ENCODE results near the gene PSMB7.

The PSMB7 gene

DNA sequence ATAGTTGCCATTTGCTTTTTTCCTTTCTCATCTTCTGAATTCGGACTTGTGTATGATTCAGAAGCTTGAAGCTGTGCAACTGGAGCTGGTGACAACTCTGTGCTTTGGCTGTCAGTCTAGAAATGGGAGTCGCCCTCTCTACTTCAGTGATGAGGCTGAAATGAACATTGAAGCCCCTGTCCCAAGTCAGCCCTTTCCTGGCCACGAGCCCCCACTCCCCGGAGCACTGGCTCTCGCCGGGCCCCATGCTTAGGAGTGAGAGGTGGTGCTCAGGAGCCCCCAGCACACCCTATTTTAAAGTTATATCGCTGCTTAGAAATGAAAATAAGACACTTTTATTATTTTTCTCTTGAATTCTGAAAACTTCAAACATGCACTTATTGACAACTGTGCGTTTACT is 66.0 kb downstream of the PSMB7 start:
- Mint-ChIP-seq H3K9me3 (no peaks in the 10 kb centered on the region), H3K27ac (no peak overlapping the region), H3K36me3 (peaks cover 22% of the 10 kb centered on the region), H3K4me3 (no peak overlapping the region), H3K27me3 (no peaks in the 10 kb centered on the region), H3K4me1 (no peaks in the 10 kb centered on the region)
- CTCF ChIA-PET, result interaction anchor here (1.3 kb wide), 1 partner anchor 8 kb away, joined by 3 read pairs; no protein-coding TSS in a partner anchor
- DNase-seq, result peak; percentile 8

DNA sequence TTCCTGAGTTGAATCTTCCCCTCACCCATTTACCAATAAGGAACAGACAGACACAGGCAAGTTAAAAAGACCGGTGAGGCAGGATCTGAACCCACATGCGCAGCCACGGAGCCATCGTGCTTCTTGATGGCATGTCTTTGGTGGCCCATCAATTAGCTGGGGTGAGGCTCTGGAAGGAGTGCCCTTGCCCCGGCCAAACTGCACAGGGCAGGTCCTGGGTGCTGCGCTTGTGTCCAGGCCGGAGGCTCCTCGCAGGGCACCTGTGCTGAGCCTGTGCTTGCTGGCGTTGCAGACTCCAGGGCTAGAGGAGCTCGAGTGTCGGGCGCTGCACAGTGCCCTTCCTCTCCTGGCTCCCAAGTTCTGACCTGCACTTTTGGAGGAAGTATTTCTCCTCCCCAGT is 66.4 kb downstream of the PSMB7 start:
- no peaks in the 10 kb centered on the region for H3K9me3 Mint-ChIP-seq
- H3K27ac Mint-ChIP-seq, result no peak overlapping the region
- peaks cover 22% of the 10 kb centered on the region for H3K36me3 Mint-ChIP-seq

DNA sequence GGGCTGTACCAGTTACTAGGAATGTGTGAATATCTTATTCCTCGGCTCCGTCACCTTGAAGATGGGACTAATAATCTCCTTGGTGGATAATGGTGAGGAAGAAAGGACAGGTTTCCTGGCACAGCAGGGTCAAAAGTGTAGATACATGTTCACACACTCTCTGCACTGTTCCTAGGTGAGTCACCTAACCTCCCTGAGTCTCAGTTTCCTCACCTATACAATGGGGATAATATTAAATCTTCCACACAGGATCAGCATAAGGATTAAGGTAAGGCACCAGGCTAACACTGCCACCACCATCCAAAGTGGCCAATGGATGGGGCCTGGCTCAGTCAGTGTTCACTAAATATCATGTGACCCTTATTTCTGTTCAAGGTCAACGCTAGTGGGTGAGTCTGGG is 66.9 kb downstream of the PSMB7 start:
- Mint-ChIP-seq H3K4me1 (no peaks in the 10 kb centered on the region), H3K36me3 (peaks cover 19% of the 10 kb centered on the region), H3K9me3 (no peaks in the 10 kb centered on the region), H3K27ac (no peak overlapping the region), H3K27me3 (no peaks in the 10 kb centered on the region), H3K4me3 (no peak overlapping the region)
- DNase-seq, result no peak
- CTCF ChIA-PET, result interaction anchor here (1.3 kb wide), 1 partner anchor 9 kb away, joined by 3 read pairs; no protein-coding TSS in a partner anchor

More for the DNA sequence above, 66.4 kb downstream of the PSMB7 start:
- no peaks in the 10 kb centered on the region for H3K4me1 Mint-ChIP-seq
- no peaks in the 10 kb centered on the region for H3K27me3 Mint-ChIP-seq
- CTCF ChIA-PET, result interaction anchor here (1.3 kb wide), 1 partner anchor 9 kb away, joined by 3 read pairs; no protein-coding TSS in a partner anchor
- DNase-seq, result peak; percentile 11
- H3K4me3 Mint-ChIP-seq, result no peak overlapping the region

GRCh38 chr9:124347968-124348358 is 67.3 kb downstream of the PSMB7 start:
- Mint-ChIP-seq H3K4me1 (no peaks in the 10 kb centered on the region), H3K4me3 (no peak overlapping the region), H3K36me3 (peaks cover 16% of the 10 kb centered on the region), H3K9me3 (no peaks in the 10 kb centered on the region), H3K27me3 (no peaks in the 10 kb centered on the region), H3K27ac (no peak overlapping the region)
- no peak for DNase-seq
- CTCF ChIA-PET, result interaction anchor here (1.3 to 2.0 kb wide), 2 partner anchors 10 to 222 kb away, joined by 3 to 5 read pairs; no protein-coding TSS in a partner anchor

- no peaks in the 10 kb centered on the region for H3K27me3 Mint-ChIP-seq
- H3K9me3 Mint-ChIP-seq, result no peaks in the 10 kb centered on the region
- H3K36me3 Mint-ChIP-seq, result peaks cover 10% of the 10 kb centered on the region
- H3K27ac Mint-ChIP-seq, result no peak overlapping the region
- DNase-seq, result no peak
- H3K4me3 Mint-ChIP-seq, result no peak overlapping the region
- CTCF ChIA-PET, result interaction anchor here (2.0 kb wide), 1 partner anchor 221 kb away, joined by 5 read pairs; no protein-coding TSS in a partner anchor
- no peaks in the 10 kb centered on the region for H3K4me1 Mint-ChIP-seq
Measured at GRCh38 chr9:124347206-124347967, 67.9 kb downstream of the PSMB7 start.

DNA sequence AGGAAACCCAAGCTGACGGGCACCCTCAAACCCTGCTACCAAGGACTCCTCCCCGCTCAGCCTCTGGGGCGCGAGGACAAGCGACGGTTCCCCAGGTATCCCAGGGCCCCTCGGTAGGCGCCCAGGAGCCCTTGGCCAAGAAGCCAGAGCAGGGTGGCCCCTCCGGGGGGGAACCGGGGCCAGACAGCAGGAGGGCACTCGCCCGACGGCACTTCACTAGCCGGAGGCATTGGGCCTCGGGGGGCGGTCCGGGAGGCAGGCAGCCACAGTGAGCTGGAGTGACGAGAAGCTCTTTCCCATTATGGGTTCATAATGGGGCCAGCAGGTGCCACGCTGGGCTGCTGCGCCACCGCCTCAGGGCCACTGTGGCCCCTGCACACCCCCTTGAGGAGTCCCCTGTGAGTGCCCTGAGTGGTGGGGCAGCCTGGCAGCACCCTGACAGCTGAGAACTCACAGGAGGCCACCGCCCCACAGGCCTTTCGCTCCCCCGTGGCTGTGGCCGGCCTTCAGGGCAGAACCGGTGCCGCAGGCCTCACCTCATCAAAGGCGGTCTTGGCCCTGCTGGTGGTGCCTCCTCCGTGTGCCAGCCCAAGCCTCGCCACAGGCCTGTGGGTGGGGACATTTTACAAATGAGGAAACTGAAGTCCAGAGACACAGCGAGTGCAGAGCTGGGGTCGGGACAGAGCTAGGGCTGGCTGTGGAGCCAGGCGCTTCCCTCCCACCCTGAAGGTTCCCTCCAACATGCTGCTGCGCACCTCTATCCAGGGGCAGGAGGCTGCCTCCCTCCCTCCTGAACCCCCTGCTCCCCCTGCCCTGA is 68.7 kb downstream of the PSMB7 start:
- Mint-ChIP-seq H3K27me3 (no peaks in the 10 kb centered on the region), H3K9me3 (no peaks in the 10 kb centered on the region), H3K36me3 (peaks cover 4% of the 10 kb centered on the region), H3K4me1 (no peaks in the 10 kb centered on the region), H3K27ac (no peak overlapping the region), H3K4me3 (no peak overlapping the region)
- no peak for DNase-seq
- CTCF ChIA-PET, result interaction anchor here (2.0 kb wide), 1 partner anchor 220 kb away, joined by 5 read pairs; no protein-coding TSS in a partner anchor

DNA sequence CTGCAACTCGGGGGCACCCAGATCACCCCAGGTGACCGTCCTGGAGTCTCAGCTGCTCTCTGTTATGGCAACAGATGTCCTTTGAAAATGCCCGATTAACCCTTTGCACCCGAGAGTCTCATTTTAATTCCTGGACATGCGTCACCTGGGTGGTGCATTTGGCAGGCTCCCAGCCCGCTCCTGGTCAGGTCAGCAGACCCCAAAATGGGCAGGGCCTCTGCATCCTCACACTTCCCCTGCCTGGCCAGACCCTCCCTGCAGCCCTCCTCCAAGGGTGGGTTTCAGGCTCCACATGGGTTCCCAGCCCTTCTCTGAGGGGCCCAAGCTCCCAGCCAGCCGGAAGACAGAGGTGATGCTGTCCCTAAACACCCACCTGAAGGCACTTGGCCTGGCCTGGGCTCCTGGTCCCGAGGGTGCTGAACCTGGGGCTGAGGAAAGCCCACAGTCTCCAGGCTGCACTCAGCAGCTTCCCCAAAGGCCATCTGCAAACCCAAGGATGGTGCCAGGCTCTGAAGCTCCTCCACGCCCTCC is 69.4 kb downstream of the PSMB7 start:
- Mint-ChIP-seq H3K4me3 (no peak overlapping the region), H3K9me3 (no peaks in the 10 kb centered on the region), H3K4me1 (no peaks in the 10 kb centered on the region), H3K27ac (no peak overlapping the region), H3K36me3 (no peaks in the 10 kb centered on the region), H3K27me3 (no peaks in the 10 kb centered on the region)
- CTCF ChIA-PET, result interaction anchor here (2.0 kb wide), 1 partner anchor 219 kb away, joined by 5 read pairs; no protein-coding TSS in a partner anchor
- DNase-seq, result no peak

DNA sequence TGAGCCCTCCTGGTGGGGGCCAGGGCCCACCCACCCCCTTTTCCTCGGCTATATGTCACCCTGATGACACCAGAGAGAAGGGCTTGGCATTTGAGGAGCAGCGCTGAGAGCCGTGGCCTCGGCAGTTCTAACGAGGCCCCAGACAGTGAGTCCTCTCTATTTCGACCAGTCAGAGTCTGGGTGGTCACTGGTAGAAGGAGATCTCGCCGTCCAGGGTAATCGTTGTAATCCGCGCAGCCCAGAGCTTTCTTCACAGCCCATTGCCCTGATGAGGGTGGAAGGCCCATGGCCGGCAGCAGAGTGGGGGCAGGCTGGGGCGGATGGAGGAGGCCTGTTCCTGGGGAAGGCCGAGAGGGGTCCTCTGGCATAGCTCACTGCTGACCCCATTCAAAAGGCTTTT is 70.2 kb downstream of the PSMB7 start:
- no peak overlapping the region for H3K4me3 Mint-ChIP-seq
- H3K9me3 Mint-ChIP-seq, result no peaks in the 10 kb centered on the region
- no peaks in the 10 kb centered on the region for H3K27me3 Mint-ChIP-seq
- no peaks in the 10 kb centered on the region for H3K36me3 Mint-ChIP-seq
- no peak overlapping the region for H3K27ac Mint-ChIP-seq
- CTCF ChIA-PET, result no interaction called here
- no peaks in the 10 kb centered on the region for H3K4me1 Mint-ChIP-seq
- no peak for DNase-seq

DNA sequence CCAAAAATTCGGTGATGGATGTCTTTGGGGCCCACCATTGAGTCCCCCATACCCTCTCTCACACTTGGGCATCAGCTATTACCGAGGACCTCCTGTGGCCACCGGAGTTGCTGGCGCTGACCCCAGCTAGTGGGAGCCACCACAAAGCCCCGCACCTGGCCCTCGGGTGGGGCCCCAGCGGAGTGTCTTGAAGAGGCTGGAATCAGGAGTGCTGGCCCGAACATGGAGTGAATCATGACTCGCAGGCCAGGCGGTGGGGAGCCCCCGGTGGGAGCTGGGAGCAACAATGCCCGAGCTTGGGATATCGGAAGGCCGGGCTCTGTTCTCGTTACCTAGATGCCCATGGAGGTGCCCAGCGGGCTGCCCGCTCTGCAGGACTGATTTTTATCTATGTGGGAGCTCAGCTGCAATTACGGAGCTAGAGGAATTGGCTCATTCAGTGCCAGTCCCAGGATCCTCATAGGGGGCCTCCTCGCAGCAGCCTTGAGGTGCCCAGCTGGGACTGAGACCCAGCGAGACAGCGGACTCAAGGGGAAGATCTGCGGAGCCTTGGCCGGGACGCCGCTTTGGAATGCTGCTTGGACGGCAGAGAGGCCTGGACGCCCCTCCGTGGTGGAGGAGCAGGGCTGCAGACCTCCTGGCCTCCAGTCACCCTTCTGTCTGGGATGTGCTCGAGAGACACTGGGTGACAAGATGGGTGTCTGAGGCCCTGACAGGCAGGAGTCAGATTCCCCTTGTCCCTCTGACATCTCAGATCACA is 70.8 kb downstream of the PSMB7 start:
- Mint-ChIP-seq H3K4me1 (no peaks in the 10 kb centered on the region), H3K36me3 (no peaks in the 10 kb centered on the region), H3K27ac (no peak overlapping the region), H3K27me3 (no peaks in the 10 kb centered on the region), H3K4me3 (no peak overlapping the region), H3K9me3 (no peaks in the 10 kb centered on the region)
- CTCF ChIA-PET, result no interaction called here
- no peak for DNase-seq

DNA sequence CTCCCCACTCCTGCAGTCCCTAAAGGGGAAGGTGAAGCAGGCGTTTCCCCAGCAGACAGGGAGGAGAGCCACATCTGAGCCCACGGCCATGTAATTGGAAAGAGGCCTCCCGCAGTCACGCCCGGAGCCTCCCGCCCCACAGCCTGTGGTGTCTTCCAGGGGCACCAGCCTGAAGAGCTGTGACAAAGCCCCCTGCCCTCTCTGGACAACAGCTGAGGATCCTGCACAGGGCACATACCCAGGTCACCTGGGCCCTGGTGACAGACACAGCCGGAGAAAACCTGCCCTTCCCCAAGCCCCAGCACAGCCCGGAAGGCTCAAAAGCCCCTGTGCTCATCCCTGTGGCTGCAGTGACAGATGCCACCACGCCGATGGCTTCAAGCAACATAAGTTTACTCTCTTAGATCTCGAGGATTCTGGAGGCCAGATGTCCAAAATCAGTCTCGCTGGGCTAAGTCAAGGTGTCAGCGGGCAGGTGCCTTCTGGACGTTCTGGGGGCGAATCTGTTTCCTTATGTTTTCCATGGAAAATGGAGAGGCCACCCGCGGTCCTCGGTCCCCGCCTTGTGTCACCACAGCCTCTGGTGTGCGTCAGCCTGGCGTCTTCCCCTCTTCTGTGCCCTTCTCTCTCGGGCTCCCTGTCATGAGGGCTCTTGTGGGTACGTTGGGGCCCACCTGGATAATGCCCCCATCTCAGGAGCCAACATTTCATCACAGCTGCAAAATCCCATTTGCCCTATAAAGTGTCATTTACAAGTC is 71.5 kb downstream of the PSMB7 start:
- Mint-ChIP-seq H3K27me3 (no peaks in the 10 kb centered on the region), H3K4me1 (no peaks in the 10 kb centered on the region), H3K36me3 (no peaks in the 10 kb centered on the region), H3K27ac (no peak overlapping the region), H3K4me3 (no peak overlapping the region), H3K9me3 (no peaks in the 10 kb centered on the region)
- CTCF ChIA-PET, result no interaction called here
- DNase-seq, result no peak

DNA sequence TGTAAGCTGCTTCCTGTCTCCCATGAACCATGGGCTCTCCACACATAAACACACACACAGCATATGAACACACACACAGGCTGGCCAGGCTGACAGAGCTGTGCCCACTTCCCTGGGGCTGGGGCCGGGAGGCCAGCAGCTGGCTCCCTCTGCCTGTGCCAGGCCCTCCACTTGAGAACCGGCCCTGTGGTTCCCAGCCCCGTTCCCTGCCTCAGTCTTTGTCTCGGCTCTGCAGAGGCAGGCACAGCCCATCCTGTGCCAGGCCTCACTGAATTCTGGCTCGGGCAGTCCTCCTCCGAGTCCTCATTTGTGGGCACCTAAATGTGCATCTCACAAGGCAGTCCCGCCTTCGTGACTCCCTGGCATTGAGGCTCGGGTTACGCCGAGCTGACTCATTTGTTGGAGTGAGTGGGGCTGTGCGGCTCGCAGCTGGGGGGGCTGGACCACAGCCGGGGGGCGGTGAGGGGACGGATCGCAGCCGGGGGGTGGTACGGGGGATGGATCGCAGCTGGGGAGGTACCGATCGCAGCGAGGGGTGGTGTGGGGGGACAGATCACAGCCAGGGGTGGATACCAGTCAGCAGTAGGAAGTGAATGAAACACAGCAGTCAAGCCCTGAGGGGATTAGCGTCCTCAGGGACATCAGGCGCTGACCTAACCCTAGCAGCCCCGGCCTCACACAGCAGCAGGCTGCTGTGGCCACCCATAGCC is 72.3 kb downstream of the PSMB7 start:
- CTCF ChIA-PET, result no interaction called here
- Mint-ChIP-seq H3K4me3 (no peak overlapping the region), H3K4me1 (no peaks in the 10 kb centered on the region), H3K27me3 (no peaks in the 10 kb centered on the region), H3K9me3 (no peaks in the 10 kb centered on the region), H3K36me3 (no peaks in the 10 kb centered on the region), H3K27ac (peak overlapping the region; percentile 75)
- DNase-seq, result no peak

- Mint-ChIP-seq H3K4me1 (no peaks in the 10 kb centered on the region), H3K27ac (no peak overlapping the region), H3K4me3 (no peak overlapping the region), H3K36me3 (no peaks in the 10 kb centered on the region), H3K27me3 (no peaks in the 10 kb centered on the region), H3K9me3 (peaks cover 4% of the 10 kb centered on the region)
- DNase-seq, result no peak
- CTCF ChIA-PET, result no interaction called here
Measured at GRCh38 chr9:124342402-124342775, 72.9 kb downstream of the PSMB7 start.
